Stimulated activated CD4-positive, alpha-beta T cell treated with anti-CD3 and anti-CD28 coated beads, Interleukin-4, amount 100 ng/mL, for 24 hours (primary cell): ENCODE data around the gene RSPH9.
A peak's percentile ranks its signal among the peaks of the same experiment; 100 is the strongest.
"Not testable (repeated sequence)": the region's sequence is repeated elsewhere in the genome, so short reads cannot be mapped to it uniquely, and the experiment has no call there.

Experiments used
- DNase-seq: peaks from one replicate; pipeline ENCODE4 v3.0.0-alpha.2; 2020

Gene RSPH9

GRCh38 chr6:43629505-43630300, 15.1 kb upstream of the RSPH9 start:
- peak; percentile 89 for DNase-seq

DNA sequence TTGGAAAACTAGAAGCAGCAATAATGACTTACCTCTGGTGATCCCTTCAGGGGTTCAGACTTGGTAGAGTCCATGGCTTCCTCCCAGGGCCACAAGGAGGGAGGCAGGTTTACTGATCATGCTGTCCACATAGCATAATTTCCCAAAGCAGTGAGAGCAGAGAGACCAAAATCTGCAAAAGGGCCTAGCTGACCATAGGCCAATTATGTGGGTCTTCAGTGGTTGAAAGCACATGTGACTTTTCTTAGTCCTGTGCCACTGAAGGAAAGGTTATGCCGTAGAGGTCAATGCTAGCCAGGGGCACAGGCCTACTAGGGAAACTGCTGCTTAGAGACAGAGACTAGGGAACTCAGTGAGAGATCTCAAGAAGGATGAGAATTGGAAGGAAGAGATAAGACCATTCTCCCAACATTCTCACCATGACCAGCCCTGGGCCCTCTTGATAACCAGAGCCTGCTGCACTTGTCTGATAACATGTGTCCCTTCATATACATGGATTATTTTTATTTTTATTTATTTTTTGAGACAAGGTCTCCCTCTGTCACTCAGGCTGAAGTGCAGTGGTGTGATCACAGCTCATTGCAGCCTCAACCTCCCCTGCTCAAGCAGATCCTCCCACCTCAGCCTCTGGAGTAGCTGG, 13.7 kb upstream of the RSPH9 start:
- DNase-seq: no peak

DNA sequence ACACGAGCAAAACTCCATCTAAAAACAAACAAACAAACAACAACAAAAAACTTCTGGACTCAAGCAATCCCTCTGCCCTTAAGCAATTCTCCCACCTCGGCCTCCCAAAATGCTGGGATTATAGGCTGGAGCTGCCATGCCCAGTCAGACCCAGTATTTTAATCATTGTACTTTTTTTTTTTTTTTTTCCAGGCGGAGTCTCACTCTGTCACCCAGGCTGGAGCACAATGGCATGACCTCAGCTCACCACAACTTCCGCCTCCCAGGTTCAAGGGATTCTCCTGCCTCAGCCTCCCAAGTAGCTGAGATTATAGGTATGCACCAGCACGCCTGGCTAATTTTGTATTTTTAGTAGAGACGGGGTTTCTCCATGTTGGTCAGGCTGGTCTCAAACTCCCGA, 11.8 kb upstream of the RSPH9 start:
- not testable (repeated sequence) for DNase-seq

DNA sequence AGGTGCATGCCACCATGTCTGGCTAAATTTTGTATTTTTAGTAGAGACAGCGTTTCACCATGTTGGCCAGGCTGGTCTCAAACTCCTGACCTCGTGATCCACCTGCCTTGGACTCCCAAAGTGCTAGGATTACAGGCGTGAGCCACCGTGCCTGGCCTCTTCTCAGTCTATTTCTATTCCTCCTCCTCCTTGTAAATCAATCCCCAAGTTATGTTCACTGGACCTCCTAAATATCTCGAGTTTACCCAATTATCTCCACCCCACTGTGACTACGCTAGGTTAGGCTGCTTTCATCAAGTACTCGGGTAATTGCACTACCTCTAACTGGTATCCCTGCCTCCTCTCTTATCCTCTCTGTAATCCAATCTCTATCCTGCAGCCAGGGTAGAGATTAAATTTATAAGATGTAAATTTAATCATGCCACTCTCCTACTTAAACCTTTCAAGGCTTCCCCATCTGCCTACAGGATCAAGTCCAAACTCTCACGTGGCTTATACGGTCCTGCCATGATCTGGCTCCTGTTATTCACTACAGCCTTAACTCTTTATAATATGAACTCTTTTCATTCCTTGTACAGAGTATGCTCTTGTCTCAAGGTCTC, 10.0 kb upstream of the RSPH9 start:
- no peak for DNase-seq

DNA sequence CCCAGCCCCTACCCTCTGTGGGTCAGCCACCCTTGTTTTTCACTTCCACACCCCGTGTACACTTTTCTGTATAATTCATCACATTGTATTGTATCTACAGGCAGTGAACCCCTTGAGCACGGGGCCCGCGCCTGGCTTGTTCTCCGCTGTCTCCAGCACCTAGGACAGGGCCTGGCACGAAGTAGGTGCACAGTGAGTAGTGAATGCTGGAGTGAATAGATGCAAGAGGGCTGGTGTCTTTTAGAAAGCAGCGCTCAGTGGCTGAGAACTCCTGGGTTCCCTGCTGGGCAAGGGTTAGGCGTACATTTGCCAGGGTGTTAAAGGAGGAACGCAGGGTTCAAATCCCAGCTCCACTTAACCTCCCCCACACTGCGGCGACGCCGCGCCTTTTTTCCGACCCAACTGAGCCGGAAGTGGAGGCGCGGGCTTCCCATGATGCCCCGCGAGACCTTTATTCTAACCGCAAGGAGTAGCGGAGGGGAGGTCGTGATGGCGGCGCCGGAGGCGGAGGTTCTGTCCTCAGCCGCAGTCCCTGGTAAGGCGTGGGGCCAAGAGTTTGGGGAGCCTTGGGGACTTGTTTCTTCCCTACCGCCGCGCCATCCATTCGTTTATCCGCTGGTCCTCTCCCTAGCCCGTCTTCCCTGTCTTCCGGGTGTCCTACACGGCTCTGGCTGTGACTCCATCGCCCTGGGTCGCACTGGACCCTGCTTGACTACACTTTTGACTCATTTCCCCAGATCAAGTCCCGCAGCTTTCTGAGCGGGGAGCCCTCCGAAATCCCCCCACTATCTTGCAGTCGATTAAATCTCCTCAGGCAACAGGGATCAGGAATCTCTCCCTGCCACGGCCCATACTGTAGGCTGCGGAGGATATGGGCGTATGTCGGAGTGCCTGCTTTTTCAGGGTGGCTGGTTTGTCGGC, 9.2 kb upstream of the RSPH9 start, which contains the start of gene MAD2L1BP:
Gene MAD2L1BP, plus strand, starts transcription at position 454 of the 921 bp plus-strand sequence. Its CDS starts 36 bp downstream, at position 490.
- DNase-seq: peak; percentile 88

- peak; percentile 9 for DNase-seq
Observed at GRCh38 chr6:43636308-43636659, 8.6 kb upstream of the RSPH9 start.

GRCh38 chr6:43639984-43640800, 4.6 kb upstream of the RSPH9 start:
- no peak for DNase-seq

DNA sequence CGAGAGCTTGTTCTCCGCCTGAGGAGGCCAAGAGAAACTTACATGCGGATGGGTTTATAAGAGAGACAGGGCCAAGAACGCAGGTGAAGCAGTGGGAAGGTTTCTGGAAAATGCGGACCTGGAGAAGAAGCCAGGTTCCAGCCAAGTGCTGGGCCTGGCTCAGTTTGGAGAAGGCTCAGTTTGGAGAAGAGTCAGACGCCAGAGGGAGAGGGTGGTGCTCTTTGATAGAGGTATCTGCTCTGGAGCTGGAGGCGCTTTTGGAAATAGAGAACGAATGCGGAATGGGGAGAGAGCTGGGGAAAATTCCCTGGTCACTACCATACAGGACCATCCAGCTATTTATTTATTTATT, 753 bp downstream of the RSPH9 start:
- DNase-seq: no peak

- DNase-seq: no peak
Observed at GRCh38 chr6:43647613-43648012, 2.8 kb downstream of the RSPH9 start.

DNA sequence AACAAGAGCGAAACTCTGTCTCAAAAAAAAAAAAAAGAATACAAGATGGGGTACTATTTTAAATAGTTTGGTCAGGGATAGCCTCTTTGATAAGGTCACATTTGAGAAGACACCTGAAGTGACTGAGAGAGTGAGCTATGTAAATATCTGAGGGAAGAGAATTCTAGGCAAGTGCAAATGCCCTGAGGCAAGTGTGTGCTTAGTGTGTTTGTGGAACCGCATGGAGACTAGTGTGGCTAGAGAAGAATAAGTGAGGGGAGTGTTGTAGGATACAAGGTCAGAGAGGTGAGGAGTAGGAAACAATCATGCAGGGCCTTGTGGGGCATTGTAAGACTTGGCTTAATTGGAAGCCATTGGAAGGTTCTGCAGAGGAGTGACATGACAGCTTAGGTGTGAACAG, 3.4 kb downstream of the RSPH9 start:
- no peak for DNase-seq

GRCh38 chr6:43652822-43653221, 8.0 kb downstream of the RSPH9 start:
- not testable (repeated sequence) for DNase-seq

- DNase-seq: no peak
Observed at GRCh38 chr6:43657221-43657802, 12.5 kb downstream of the RSPH9 start.

- no peak for DNase-seq
Observed at GRCh38 chr6:43658161-43658560, 13.3 kb downstream of the RSPH9 start.

DNA sequence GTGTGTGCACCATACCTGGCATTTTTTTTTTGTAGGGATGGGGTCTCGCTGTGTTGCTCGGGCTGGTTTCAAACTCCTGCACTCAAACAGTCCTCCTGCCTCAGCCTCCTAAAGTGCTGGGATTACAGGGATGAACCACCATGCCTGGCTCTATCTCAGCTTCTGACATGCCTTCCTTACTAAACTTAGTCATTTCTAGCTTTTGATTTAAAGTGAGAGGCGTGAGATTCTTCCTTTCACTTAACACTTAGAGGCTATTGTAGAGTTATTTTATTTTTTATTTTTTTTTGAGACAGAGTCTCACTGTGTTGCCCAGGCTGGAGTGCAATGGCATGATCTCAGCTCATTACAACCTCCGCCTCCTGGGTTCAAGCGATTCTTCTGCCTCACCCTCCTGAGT, 18.1 kb downstream of the RSPH9 start:
- not testable (repeated sequence) for DNase-seq

GRCh38 chr6:43665376-43665775, 20.5 kb downstream of the RSPH9 start:
- DNase-seq: no peak

GRCh38 chr6:43666196-43666920, 21.5 kb downstream of the RSPH9 start:
- DNase-seq: no peak

DNA sequence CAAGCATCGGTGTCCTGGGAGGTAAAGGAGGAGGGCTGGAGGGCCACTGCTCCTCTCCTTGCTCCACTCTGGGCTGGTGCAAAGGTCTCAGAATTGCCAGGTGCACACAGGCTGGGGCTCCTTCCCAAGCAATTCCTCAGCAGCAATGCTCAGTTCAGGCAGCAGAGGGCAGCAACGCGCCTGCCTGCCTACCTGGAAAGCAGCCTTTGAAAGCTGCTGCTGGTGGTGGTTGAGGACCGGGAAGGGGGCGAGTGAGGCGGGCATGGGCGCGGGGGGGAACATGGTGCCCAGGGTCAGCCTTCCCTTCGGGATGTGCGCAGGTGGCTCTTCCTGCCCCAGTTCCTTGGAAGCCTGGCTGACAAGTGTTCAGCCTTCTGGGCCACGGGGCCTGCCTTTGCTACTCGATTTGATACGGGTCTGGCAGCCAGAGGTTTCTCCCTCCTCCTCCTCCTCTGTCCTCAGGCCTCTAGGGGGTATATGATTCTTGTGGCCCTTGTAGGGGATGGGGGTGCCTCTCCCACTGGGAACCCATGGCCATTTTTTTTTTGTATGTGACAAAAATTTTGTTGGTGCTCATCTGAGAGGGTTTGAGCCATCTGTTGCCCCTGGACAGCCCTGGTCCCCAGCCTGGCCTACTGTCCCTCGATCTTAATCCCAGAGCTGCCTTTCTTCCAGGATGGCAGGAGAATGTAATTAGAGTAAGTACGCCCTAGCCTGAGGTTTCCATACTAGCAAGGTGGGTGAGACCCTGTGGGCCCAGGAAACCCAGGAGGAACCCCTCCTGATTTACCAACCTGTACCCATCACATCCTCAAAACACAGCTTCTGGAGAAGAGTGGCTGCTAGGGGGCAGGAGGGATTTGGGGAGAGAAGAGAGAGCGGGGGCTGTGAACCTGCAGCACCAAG, 22.7 kb downstream of the RSPH9 start:
- DNase-seq: peak; percentile 86

GRCh38 chr6:43668151-43669028, 23.6 kb downstream of the RSPH9 start:
- DNase-seq: peak; percentile 40
